T-helper 2 cell treated with Interferon-gamma antibody and Interleukin-4, amounts not matched to agents 100 ng/mL and 5 ng/mL, for 36 hours (primary cell): Measurements from ENCODE around the gene MAT2A. TPM values are rescaled to one million over a fixed set of nuclear protein-coding genes. Genes with fewer than 3 reads are reported as not detected.

Experiments
- intact Hi-C: fragments of 100-400 bp; cut with micrococcal nuclease; formaldehyde crosslinking; loops from one replicate; pipeline ENCODE4 v1.15.1; 2023
- total RNA-seq: library from RNA; stranded (reverse); gene quantifications from 2 replicates; pipeline ENCODE4 v1.2.3, GENCODE V29; 2022

MAT2A gene
- total RNA-seq: 327 and 333 TPM in 2 replicates

GRCh38 chr2:85538507-85539360, at the start of gene MAT2A:
Gene MAT2A, plus strand, starts transcription at chr2:85539168. Its CDS starts 120 bp downstream, at chr2:85539288.
- intact Hi-C loops: loop anchor here (1.0 to 2.0 kb wide), 7 partner anchors 14 to 210 kb away; partner anchors contain the start of genes GGCX and USP39

DNA sequence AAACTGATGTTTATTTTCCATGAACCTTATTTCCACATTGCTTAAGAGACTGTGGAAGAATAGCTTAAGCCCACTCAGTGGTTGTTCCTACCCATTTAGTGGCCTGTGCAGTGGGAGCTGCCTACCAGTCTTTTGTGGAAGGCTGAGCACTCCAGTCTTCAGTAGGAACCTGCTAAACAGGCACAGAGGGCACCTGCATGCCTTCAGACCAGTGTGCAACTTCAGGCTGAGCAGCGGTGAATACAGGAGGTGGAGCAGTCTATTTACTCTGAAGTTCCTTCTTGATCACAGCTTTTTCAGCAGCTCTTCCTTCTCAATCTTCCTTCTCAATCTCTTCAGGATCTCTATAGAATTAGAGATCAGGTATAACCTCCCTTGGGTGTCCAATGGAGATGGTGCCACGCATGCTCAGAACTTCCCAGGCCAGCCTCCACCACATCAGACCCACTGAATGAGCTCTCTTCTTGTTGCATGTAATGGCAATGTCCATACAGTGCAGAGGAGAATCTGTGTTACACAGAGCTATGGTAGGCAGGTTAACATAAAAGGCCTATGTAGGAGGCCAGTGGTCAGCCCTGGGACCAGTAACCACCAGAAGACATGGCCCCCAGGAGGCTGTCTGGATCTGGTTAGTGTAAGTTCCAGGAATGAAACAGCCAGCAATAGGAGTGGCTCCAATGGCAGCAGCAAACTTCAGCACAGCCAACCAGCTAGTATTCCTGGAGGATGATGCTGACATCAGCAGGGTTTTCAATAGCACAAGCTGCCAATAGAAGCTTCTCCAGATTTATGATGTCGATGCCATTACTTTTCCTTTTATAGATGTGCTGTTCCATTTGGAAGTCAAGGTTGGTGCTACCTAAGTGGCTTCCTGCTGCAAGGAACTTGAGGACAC, 47.9 kb upstream of the MAT2A start:
- intact Hi-C loops: no loop called here

DNA sequence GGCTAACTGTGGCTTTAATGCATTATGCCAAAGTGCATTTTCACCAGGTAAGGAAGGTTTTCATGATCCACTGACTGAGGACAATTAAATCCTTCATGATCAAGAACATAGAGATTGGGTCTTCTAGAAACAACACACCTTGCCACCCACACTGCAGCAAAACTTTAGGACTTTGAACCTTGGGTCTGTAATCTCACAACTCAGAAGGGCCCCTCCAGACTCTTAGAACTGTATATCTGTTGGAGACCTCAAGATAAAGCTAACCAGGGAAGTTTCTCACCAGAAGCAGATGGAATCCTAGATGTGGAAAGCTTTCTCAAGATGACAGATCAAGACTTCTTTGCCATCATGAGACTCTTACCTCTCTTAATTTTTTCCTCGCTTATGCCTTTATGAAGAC, 42.5 kb upstream of the MAT2A start:
- intact Hi-C loops: no loop called here

DNA sequence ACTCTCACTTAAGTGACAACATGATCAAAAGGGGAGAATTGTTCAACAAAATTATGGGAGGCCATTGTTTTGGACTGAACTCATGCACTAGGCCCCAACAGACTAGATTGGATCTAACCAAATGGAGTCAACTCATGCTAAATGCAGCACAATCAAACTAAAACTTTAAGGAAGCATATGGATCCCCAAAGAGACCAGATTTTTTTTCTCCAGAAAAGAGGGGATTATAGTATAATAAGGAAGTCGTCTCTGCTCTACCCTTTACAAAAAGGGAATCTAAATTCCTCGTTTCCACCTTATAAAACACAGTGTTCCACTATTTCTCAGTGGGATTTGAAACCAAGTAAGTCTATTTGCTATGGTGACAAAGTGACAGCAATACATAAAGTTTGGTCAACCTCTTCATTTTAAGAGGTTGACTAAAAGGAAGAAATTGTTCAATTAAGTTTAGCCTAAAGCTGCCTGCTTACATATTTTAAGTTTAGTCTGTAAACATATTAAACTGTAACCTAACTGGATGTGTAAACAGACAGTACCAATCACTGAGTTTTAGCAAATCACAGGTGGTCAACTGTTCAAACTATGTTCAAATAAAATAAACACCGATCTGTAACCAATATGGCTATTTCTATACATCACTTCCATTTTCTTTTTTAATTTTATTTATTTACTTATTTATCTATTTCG, 40.9 kb upstream of the MAT2A start:
- intact Hi-C loops: no loop called here

DNA sequence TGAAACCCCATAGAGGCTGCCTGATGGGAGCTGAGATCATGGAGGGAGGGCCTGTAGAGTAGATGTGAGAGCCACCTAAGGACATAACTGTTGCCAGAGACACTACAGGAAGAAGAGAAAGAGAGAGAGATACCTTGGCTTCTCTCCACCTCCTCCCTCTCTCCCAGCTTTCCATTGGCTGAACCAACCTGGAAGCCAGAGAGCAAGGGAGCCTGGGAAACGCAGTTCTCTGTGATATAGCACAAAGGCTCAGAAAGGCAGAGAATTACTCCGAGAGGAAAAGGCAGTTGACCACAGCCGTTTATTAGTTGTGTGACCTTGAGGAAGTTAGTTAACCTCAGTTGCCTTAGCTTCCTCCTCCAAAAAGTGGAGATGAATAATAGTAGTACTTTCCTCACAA, 37.7 kb upstream of the MAT2A start:
- intact Hi-C loops: no loop called here

DNA sequence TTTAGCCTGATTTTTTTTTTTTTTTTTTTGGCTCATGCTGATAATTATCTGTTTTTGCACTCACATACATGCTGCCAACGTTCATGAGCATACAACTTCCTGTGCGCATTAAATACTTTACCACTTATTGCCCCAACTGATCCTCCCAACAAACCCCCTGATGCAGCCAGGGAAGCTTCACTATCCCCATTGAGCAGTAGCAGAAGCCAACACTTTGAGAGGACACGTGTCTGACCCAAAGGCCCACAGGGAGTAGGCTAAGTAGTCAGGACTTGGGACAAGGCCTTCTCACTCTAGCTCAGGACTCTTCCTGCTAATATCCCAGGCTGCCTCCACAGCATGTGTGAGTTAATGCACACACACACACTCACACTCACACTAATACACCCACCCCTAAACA, 36.2 kb upstream of the MAT2A start:
- intact Hi-C loops: no loop called here

DNA sequence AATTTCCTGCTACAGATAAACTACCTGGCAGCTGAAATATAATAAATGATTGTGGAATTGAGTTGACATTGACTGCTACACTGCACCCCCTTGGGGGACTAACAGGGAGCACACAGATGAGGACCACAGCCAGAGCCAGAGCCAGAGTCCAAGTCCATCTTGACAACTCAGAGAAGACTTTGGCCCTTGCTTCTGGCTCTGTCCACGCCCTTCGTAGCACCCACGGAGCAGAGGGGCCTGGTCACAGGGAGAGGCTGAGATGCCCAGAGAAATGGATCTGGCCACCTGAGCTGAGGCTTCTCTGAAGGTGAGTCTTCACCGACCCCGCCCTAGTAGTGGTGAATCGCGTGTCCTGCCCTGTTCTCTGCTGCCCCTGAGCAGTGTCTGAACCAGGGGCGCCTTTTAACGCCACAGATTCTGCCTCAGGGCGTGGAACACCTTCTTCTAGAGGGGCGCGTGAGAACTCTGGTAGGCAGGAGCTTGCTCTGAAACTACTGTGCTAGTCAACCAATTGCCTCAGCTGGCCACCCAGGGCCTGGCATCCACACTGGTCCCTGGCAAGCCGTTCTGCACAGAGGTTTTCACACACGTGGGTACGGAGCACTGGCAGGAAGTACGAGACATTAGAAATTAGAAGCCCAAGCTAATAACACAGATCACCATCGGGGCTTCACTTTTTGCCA, 35.7 kb upstream of the MAT2A start:
- intact Hi-C loops: no loop called here

DNA sequence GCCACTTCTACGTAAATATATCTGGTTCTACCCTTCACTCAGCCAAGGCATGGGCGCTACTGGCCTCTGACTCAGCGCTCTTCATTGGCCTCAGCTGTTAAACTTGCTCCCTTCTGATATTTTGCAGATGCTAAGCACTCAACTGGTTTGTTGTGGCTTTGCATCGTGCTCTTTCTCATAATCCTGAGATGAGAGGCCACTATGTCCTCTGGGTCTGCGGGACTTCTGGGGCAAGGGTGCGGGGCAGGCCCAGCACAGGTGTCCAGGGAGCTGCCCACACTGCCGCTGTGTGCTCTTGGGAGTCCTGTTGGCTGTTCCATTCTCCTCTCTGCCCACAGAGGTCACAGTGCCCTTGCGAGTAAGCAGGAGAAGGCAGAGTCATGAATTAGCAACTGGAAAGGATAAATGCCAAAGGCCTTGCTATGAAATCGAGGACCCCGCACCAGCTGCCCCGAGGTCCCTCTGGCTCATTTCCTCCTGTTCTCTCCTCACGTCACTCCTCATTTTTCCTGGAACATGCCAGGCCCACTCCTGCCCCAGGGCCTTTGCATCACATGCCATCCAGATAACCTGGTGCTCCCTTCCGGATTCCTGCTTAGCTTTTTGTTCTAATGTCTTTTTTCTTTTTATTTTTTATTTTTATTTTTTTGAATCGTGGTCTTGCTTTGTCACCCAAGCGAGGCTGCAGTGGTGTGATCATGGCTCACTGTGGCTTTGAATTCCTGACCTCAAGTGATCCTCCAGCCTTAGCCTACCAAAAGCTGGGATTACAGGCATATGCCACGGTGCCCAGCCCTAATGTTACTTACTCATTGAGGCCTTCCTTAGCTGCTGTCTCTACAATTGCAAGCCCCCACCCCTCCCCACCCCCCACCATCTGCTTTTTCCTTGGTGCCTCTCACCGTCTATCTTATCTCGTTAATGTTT, 34.9 kb upstream of the MAT2A start:
- intact Hi-C loops: no loop called here

DNA sequence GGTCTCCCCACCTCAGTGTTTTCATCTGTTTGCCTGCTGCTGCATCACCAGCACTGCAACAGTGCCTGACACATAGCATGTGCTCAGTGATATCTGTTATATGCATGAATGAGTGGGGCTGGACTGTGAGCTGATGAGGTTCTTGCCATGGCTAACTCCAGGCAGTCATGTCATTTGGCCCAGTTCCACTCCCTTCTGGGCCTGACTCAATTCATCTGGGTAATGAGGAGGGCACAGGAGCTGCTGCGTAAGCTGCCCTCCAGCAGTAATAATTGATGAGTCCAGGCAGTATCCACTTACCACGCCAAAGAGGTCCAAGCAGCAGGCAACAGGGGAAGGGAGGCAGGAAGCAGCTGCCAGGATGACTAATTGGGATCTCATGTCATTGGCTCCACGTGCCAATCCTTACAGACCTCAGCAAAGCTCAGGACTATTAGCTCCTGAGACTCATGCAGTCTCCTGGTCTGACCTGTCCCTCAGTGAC, 34.1 kb upstream of the MAT2A start:
- intact Hi-C loops: no loop called here

- intact Hi-C loops: no loop called here
Measured at GRCh38 chr2:85505551-85506238, 33.3 kb upstream of the MAT2A start.

DNA sequence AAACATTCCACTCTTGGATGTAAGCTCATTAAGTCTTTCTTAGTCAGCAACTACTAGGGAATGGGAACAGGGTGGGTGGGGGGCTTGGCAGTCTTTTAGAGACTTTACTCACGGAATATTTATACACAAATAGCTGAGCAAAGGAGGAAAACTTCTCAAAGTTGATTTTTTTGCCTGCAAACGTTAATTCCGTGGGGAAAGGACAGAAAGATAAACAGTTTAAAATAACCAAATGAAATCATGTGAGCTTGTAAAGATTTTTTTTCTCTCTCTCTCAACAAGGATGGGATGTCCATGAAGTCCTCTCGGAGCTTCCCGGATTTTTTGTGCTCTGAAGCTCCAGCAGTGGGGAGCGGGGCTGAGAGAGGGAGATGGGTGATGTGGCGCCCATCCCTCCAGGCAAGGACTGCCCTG, 32.2 kb upstream of the MAT2A start:
- intact Hi-C loops: no loop called here

GRCh38 chr2:85511008-85511811, 27.8 kb upstream of the MAT2A start:
- intact Hi-C loops: no loop called here

GRCh38 chr2:85514323-85514722, 24.6 kb upstream of the MAT2A start:
- intact Hi-C loops: no loop called here

GRCh38 chr2:85516653-85517389, 22.1 kb upstream of the MAT2A start:
- intact Hi-C loops: no loop called here

- intact Hi-C loops: no loop called here
Measured at GRCh38 chr2:85522090-85522647, 16.8 kb upstream of the MAT2A start.

GRCh38 chr2:85523062-85523902, 15.7 kb upstream of the MAT2A start:
- intact Hi-C loops: no loop called here
